ENCODE measurements around the gene MNT.
A peak's percentile ranks its signal among the peaks of the same experiment; 100 is the strongest.

Gene MNT

GRCh38 chr17:2394775-2395201, 6.1 kb downstream of the MNT start:
- DNase-seq, result no peak

- DNase-seq, result no peak
These were observed 6.7 kb downstream of the MNT start for GRCh38 chr17:2393954-2394749.

- peak; percentile 94 to 95 for DNase-seq
These were observed 7.5 kb downstream of the MNT start for GRCh38 chr17:2393174-2393953.

- peak; percentile 95 to 97 for DNase-seq
These were observed 8.3 kb downstream of the MNT start for GRCh38 chr17:2392252-2393173.

- DNase-seq, result no peak
These were observed 9.1 kb downstream of the MNT start for GRCh38 chr17:2391597-2392251.

GRCh38 chr17:2390199-2390836, 10.5 kb downstream of the MNT start:
- DNase-seq, result no peak

- no peak for DNase-seq
These were observed 12.2 kb downstream of the MNT start for GRCh38 chr17:2388683-2389055.

- no peak for DNase-seq
These were observed 12.7 kb downstream of the MNT start for GRCh38 chr17:2388020-2388682.

- no peak for DNase-seq
These were observed 13.5 kb downstream of the MNT start for GRCh38 chr17:2387086-2388019.

- DNase-seq, result no peak
These were observed 14.3 kb downstream of the MNT start for GRCh38 chr17:2386400-2387085.

GRCh38 chr17:2385240-2386210, 15.3 kb downstream of the MNT start:
- DNase-seq, result no peak

- DNase-seq, result no peak
These were observed 16.3 kb downstream of the MNT start for GRCh38 chr17:2384439-2385127.

GRCh38 chr17:2383628-2384167, 17.2 kb downstream of the MNT start:
- DNase-seq, result no peak

- DNase-seq, result no peak
These were observed 19.8 kb downstream of the MNT start for GRCh38 chr17:2380950-2381649.

GRCh38 chr17:2380226-2380922, 20.5 kb downstream of the MNT start:
- DNase-seq, result no peak

Measured in CD4-positive, alpha-beta T cell treated with Interleukin-4 for 1 hour (primary cell).